Activated T-cell treated with anti-CD3 and anti-CD28 coated beads for 4 hours (primary cell): Measurements from ENCODE around the gene LPP.

Experiments
- DNase-seq: peaks from one replicate; pipeline ENCODE4 v3.0.0-alpha.2; 2020

LPP gene

DNA sequence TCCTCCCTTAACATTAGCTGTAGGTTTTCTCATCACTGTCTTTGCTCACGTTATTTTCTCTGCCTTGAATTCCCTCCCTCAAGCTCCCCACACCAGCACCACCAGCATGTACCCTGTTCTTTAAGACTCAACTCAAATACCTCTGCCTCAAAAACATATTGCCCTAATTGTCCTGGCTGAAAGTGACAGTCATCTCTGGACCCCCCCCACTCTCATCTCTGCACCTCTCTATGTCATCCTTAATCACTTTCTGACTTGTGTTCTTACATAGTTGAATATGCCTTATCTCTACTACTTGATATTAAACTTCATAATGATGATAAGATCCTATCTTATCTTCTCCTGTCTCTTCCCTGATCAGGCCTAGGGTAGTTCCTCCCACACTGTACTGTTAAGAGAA, 672.6 kb downstream of the LPP start:
- no peak for DNase-seq

DNA sequence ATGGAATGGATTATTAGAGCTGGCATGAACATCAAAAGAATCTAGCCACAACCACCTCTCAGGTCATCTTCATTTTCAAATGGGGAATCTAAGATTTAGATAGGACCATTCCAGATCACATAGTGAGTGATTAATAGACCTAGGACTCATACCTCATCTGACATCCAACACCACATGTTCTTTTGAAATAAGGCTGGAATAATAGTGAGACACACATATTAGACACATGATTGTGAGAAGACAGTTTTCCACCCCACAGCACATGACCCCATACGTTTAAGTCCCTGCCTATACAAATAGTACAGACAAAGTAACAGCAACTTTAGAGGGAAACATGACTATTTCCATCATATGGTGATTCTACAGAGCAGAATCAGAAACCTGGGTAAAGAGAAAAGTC, 673.1 kb downstream of the LPP start:
- no peak for DNase-seq

DNA sequence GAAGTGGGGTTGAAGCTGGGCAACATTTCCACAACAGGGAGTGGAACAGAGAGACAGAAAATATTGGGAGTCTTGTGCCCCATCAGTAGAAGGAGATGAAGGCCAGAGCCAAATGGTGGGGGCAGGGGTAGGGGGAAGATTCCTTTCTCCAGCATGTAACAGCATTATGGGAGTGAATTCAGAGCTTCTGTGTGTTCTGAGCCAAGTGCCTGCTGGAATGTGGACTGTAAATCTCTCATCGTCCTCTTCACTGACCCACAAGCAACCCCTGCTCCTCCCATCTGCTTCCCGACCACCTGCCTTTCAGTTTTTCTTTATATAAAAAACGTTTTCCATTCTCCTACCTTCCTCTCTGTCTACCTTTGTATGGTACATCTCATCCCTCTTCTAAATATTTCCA, 673.6 kb downstream of the LPP start:
- DNase-seq: no peak

DNA sequence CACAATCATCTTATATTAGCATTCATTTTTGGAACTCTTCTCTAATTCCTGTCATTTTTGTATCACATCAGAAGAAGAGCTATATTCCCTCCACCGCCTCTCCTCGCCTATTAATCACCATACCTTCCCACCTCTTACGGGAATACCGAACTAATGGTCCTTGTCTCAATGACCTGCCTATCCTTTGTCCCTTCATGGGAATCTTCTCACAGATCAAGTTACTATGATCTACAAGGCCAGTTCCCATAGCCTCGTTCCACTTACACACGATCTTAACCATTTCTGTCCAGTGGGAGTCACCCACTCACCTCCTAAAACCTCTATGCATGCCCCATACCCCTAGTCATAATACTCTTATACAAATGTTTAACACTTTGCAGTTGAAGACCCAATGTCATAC, 675.2 kb downstream of the LPP start:
- no peak for DNase-seq

DNA sequence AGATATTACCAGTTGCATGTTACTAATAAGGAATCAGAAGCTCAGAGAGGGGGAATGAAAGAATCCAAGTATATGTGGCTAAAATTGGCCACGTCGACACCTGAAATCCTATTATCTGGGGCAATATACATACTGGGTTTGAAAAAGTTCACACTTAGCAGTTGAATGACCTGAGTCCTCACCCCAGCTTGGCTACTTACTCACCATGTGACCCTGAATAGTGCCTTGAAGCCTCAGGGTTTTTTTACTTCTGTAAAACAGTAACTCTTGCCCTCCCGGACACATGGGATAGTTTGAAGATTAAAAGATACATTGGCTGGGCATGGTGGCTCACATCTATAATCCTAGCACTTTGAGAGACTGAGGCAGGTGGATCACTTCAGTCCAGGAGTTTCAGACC, 675.6 kb downstream of the LPP start:
- DNase-seq: no peak

DNA sequence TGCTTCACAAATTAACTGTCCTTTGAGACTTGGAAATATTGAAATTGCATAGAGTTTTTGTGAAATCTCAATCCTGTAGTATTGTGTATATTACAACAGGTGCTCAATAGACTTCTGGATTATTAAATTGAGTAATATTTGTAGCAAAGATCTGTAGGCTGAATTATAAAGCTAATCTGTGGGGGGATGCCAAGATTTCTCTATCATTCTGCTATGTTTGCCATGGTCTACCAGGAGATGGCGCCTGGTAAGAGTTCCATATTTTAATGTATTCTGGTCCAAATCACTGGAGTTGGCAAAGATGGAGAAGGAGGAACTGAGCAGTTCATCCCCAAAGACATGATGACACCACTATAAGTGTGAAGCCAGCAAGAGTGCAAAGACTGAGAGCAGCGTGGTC, 676.9 kb downstream of the LPP start:
- no peak for DNase-seq

DNA sequence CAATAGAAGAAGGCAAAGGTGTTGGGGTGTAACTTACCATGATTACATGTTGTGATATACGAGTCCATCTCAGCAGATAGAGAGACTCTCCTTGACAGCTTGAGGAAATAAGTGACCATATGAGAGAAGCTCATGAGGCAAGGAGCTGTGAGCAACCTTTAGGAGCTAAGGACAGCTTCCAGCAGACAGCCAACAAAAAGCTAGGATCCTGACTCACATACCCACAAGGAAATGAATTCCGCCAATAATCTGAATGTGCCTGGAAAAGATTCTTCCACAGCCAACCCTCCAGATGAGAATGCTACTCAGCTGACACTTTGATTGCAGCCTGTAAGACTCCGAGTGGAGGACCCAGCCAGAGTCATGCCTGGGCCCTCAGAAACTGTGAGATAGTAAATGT, 678.2 kb downstream of the LPP start:
- no peak for DNase-seq

DNA sequence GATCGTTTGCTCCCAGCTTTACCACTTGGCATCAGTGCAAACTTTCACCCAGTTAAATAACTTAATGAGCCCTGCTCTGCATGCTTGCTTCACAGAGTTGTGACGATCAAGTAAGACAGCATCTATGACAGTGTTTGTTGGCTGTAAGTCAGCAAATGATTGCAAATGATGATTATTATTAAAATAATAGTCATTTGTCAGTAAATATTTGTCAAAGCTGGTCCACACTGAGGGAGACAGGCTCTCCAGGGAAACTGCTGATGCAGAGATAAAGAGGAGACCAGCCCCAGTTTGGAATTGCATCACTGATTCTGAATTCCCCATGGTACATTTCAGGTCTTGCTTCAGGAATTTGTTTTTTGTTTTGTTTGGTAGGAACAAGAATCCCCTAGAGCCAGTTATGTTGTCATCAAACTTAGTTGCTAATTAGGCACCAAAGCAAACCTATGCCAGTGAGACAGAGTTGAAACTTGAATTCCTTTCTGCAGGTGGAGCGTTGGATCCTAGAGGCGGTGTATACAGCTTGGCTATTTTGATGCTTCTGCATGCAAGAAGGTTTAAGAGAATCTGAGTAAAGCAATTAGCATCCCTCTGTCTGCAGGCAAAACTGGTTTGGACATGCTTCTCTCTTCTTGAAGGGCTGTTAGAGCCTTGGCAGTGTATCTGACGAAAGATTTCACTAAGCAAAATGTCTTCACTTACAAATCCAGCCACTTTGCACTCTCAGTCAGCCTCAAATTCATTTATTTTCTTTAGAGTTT, 679.2 kb downstream of the LPP start:
- no peak for DNase-seq

DNA sequence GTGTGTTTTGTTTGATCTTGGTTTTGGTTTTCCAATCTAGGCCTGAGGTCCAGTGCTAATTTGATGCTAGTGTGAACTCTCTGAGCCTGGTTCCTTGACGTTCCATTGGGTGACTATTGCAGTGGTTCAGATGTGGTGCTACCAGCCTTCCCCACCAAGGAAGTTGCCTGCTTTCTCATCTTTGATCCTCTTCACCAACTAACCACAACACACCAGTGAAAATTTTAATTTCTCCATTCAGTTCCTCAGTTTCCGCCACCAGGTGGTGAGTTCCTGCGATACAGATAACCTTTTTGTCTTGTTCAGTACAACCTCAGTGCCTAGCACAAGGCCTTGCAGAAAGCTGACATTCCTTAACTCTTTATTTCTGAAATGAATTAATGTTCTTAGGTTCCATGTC, 680.4 kb downstream of the LPP start:
- peak; percentile 5 for DNase-seq

DNA sequence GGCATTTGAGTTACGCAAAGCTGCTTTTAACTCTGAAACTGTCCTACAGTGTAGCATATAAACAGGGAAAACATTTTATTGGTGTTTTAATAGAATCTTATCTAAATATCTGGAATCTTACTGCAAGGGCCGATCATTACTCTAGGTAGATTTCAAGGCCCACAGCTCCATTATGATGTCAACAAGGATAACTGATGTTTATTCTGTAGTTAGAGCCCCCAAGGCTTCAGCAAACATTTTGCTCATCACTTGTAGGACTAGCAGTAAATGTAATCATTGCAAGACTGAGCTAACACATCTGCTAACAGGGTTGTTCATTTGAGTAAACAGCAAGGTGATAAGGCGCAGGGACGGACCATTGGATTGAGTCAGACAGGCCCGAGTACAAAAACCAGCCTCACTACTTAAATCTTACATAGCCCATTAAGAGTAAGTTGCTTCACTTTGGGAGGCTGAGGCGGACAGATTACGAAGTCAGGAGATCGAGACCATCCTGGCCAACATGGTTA, 685.3 kb downstream of the LPP start:
- no peak for DNase-seq

DNA sequence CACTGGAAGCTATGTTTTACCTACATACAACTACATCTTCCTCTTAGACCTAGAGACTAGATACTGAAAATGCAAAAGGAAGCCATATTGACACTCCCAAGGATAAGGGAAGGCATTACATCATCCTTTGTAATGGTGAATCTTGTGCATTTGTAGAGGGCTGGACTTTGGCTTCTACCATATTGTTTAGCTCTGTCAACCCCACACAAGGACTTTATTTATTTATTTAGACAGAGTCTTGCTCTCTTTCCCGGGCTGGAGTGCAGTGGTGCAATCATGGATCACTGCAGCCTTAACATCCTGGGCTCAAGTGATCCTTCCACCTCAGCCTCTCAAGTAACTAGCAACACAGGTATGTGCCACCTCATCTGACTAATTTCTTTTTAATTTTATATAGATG, 686.3 kb downstream of the LPP start:
- DNase-seq: no peak

DNA sequence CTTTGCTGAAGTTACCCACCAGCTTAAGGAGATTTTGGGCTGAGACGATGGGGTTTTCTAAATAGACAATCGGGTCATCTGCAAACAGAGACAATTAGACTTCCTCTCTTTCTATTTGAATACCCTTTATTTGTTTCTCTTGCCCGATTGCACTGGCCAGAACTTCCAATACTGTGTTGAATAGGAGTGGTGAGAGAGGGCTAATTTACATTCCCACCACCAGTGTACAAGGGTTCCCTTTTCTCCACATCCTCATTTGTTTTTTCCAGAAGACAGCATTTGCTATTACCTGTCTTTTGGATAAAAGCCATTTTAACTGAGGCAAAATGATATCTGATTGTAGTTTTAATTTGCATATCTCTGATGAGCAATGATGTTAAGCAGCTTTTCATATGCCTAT, 687.9 kb downstream of the LPP start:
- no peak for DNase-seq

DNA sequence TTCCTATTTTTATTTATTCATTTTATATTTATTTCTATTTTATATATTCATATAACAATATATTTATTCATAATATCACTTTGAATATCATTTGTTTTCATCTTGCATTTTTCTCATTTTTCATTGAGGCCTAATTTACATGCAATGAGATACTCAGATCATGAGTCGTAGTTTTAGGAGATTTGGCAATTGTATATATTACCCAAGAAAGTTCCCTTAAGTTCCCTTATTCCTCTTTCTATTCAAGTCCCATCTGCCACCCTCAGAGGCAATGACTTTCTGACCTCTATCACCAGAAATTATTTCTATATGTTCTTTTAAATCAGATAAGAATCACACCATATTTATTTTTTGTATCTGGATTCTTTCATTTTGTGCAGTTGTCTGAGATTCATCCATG, 688.7 kb downstream of the LPP start:
- no peak for DNase-seq

DNA sequence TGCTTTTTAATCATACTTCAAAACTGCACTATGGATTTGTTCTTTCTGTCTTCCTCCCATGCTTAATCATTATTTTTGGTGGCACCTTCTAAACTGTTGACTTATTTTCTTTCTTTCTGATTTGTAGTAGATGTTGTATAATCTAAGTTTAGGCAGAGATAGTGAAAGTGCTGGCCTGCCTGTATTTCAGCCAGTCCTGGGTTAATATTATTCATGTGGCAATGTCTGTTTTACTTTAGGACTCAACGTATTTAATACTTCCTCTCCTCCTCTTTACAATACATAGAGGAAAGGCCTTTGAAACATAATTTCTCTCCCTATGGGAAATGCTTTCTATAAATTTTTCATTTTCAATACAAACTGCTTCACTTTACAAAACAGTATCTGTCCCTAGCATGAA, 690.1 kb downstream of the LPP start:
- no peak for DNase-seq

DNA sequence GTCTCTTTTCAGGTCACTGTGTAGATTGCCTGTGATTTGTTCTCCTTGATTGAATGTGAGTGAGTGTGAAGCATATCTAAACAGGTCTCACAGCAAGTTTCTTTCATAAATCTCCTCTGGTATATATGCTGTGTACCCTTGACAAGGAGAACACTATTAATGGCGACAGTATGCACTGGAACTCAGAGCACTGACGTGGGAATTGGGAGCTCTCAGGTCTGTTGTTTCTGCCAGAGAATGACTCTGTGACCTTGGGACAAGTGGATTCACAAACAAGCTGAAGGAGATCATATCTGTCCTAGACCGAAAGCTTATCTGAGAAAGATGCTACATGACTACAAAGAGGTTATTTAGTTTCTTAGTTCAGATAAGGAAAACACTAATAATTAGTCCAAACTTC, 691.6 kb downstream of the LPP start:
- no peak for DNase-seq

DNA sequence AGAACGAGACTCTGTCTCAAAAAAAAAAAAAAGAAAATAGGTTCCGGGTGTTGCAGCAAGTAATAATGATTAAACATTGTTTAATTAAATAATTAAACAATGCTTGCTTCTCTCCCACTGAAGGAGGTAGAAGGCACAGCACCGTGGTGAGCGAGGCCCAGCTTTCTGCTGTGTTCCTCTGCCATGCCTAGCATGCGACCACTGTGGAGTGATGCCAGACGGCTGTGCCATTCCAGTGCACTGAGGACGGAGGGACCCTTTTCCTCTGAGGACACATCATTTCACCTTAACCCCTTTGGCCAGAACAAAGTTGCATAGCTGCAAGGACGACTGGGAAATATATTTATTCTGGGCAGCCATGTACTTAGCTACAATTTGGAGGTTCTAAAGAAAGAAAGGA, 695.0 kb downstream of the LPP start:
- DNase-seq: no peak

DNA sequence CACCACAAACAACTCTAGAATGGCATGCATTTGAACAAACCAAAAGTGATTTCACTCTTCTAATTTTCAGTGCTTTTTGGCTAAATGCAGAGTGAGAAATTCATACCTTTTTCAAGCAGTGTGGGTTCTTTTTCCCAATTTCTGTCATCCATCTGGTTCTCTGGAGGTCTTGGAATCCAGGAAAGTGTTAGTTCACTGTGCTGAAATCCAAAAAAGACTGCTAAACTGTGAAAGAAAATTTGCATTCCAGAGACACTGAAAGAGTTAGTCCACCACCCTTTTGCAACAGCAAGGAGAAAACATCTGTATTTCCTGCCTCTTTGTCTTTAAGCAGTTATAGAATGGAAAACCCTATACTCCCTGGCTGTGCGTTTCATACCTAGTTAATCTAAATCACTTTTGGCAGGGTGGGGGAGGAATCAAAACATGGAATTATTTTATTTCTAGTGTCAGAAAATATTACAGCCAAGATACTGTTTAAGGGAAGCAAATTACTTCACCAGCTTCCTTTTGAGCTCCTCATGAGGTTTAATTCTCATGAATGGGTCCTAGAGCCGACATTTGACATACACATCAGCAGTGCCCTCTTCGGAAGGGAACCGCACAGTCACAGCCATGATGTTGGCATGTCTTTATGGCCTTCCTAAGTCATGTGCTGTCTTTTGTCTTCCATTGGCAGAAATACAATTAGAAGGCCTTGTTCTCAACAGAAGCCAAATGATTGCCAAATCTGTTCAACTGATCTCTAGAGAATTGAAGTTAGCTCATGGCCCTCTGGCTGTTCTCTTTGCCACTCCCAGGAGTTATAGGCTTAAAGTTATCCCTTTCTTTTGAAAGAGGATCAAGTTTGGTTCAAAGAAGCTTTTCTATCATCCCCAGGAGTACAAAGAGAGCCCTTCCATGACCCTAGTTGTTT, 700.2 kb downstream of the LPP start:
- DNase-seq: no peak

DNA sequence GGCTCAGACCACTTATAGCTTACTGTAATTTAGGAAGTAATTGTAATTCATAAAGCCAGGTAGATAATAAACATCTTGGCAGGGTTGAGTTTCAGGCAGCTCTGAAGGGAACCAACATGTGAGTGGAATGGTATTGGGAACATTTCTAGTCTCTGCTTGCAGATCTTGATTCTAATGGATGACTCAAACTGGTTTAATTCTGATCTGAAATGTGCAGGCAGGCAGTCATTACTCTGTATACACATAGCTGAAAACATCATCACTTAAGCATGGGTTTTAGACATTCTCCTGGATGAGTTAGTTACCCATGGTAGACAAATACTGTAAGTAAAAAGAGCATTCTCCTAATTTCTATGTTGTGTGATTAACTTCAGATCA, 700.8 kb downstream of the LPP start:
- DNase-seq: no peak

DNA sequence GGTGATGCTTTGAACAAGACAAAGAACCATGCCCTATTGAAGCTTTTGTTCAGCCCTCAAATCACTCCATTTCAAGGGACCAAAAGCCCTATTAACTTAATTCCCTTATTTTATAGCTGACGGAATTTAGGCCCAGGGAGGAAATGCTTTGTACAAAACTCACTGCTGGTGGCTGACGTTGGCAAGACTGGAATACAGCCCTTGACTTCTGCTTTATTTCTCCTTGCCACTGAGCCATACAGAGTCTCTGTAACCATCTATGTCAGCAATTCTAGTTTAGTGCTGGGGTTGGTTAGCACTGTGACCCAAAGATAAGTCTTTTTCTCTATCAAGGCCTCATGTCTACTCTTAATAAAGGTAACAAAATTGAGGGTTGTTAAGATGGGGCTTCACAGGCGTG, 701.7 kb downstream of the LPP start:
- no peak for DNase-seq

DNA sequence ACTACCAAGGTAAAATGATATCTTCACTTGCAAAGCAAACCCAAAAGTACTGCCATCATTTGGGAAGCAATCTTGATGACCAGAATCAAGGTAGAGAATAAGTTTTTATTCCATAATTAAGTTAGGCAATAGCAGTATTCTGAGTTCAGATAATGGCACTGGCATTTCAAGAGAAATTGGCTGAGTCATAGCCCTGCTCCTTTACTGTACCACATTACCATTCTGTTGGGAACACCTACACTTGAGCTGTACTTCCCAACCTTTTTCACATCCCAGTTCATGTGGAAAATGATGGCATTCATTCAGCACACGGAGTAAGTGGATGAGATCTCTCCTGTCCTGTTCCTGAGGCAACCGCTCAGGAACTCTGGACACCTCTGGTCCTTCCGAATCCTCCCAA, 706.2 kb downstream of the LPP start:
- DNase-seq: no peak

DNA sequence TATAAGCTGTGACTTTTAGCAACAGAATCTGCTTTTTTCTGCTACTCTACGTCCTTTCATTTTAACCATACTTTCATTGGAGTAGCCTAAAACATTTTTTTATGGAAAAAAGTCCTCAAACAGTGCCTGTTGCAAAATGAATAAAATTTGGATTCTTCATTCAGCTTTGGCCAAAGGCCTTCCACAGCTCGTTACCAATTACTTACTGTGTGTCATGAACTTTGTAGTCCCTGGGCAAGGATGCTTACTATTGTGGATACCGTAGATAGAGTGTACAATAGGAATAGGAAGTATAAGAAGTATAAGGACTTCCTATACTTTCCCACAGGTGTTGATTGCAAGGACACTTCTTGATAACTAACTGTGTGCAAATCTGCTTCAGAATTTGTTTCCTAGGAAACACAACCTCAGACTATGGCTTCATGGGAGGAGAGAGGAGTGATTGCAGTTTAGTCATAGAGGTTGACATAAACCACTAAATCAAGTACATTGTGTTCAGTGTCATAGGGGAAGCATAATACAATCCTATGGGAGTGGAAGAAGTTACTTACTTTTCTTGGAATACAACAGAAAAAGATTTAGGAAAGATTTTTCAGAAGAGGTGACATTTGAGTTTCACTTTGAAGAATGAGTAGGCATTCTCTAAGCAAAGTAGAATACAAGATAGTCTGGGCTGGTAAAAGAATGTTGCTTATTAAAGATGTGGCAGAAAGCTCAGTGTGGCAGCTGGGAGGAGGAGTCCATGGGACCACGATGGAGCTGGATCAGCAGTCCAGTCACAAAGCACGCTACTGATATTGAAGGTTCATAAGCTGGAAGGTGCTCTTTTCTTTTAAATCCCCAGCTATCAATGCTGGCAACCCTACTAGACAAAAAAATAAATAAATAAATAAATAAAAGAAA, 708.1 kb downstream of the LPP start:
- no peak for DNase-seq

DNA sequence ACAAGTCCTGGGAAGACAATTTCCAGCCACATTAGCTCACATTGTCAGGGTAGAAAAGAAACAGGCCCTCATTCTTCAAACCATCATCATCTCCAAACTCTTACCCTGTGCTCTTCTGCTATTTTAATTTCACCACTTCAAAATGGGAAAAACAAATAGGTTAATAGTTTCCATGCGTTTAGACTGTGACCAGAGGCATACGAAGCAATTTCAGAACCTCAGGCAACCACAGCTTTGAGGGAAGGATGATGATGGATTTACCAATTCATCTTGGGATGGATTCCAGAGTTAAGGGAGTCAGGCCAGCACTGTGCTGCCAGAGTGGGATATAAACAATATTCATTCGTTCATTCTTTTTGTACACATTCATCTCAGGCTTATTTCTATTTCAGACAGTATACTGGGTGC, 710.0 kb downstream of the LPP start:
- no peak for DNase-seq

DNA sequence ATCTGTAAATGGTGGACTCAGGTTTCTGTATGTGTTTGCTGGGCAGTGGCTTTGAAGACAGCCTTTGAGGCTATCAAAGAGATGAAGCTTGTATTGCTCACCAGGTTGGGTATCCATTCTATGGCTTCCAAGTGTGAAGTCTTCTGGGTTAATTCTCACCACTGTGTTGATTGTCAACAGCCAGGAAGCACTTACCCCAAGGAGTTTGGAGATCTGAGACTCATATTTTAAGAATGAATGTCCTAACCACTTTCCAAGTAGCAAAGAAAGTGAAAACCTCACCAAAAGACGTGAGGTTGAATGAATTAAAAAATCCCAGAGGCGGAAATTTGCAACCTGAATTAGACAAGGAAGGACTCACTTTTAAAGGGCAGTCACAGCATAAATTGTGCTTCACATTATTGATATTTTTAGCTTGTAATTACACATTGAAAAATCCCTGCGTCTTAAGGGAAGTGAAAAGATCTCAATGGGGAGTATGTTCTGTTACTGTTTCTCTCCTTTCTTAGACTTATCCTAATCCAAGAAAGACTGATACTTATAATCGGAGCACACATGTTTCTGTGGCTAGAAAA, 713.8 kb downstream of the LPP start:
- DNase-seq: no peak
